B cell (primary cell): ENCODE results near the gene EXOC1. TPM values are rescaled to one million over a fixed set of nuclear protein-coding genes. Genes with fewer than 3 reads are reported as not detected.

Experiments
- ATAC-seq: fragments of 200-7000 bp; cut with Tn5 transposase; one replicate; pipeline ENCODE4 v1.10.0; 2021; ENCODE audit warnings: low read depth, mild to moderate bottlenecking, moderate number of reproducible peaks, moderate library complexity
- CTCF ChIA-PET: fragments of 350-600 bp; sonication (Branson Sonifier 250); formaldehyde crosslinking; loops from one replicate; lab custom pipeline; 2021; ENCODE audit warnings: antibody characterized with exemption, inconsistent platforms; lab: Charles Lee
- POLR2A ChIA-PET: fragments of 350-600 bp; sonication (Branson Sonifier 250); formaldehyde crosslinking; loops from one replicate; lab custom pipeline; 2021; ENCODE audit warnings: antibody characterized with exemption; lab: Charles Lee
- DNase-seq: peaks from one replicate; pipeline ENCODE4 v3.0.0; 2013
- H2AFZ ChIP-seq: 2 replicates; pipeline ENCODE4 v1.6.1; 2012; ENCODE audit warnings: mild to moderate bottlenecking, low read depth, low read length; ENCODE audit not compliant: insufficient read depth, poor library complexity, severe bottlenecking
- H3K27ac ChIP-seq, 2 donors: 1 replicate in 1 of 2; 2 replicates in 1 of 2; pipeline ENCODE4 v1.5.1; 2012 to 2013; ENCODE audit warnings: low read length in 2 of 2, mild to moderate bottlenecking in 2 of 2, moderate library complexity in 1 of 2
- H3K27me3 ChIP-seq, 4 experiments: fragments of 200-600 bp in 1 of 4; sonication (generic) in 1 of 4; replicated peaks in 1 of 4; 1 replicate in 2 of 4; 2 replicates in 2 of 4; pipeline versions ENCODE4 v1.6.1 to v1.7.0; 2013 to 2016; ENCODE audit warnings: low read length in 3 of 4, mild to moderate bottlenecking in 2 of 4, mixed read lengths in 1 of 4, moderate library complexity in 1 of 4; ENCODE audit not compliant: insufficient read depth in 4 of 4, control insufficient read depth in 3 of 4; ENCODE audit errors: control extremely low read depth in 1 of 4
- H3K36me3 ChIP-seq, 2 experiments: replicated peaks in 1 of 2; 1 replicate in 1 of 2; 2 replicates in 1 of 2; pipeline versions ENCODE4 v1.6.1 to v1.7.1; 2013; ENCODE audit warnings: low read length in 1 of 2; ENCODE audit not compliant: insufficient read depth in 2 of 2, control insufficient read depth in 1 of 2; ENCODE audit errors: control extremely low read depth in 1 of 2, extremely low read depth in 1 of 2
- H3K4me1 ChIP-seq, 2 donors: fragments of 200-600 bp in 1 of 2; sonication (generic) in 1 of 2; 1 replicate in 1 of 2; 2 replicates in 1 of 2; pipeline versions ENCODE4 v1.5.1 to v1.6.1; 2013 to 2017; ENCODE audit warnings: low read length in 2 of 2; ENCODE audit not compliant: control insufficient read depth in 2 of 2, insufficient read depth in 2 of 2
- H3K4me2 ChIP-seq: replicated peaks from 2 replicates; pipeline ENCODE3; 2012; ENCODE audit warnings: mild to moderate bottlenecking, low read depth, low read length; ENCODE audit not compliant: poor library complexity, severe bottlenecking
- H3K4me3 ChIP-seq, 5 experiments: fragments of 200-600 bp in 1 of 5; sonication (generic) in 1 of 5; 1 replicate in 3 of 5; 2 replicates in 2 of 5; pipeline versions ENCODE4 v1.5.1 to v1.7.0; 2011 to 2016; ENCODE audit warnings: low read length in 4 of 5, mild to moderate bottlenecking in 4 of 5, low read depth in 2 of 5, control low read depth in 1 of 5, moderate library complexity in 1 of 5; ENCODE audit not compliant: insufficient read depth in 1 of 5; ENCODE audit errors: control extremely low read depth in 1 of 5, extremely low read depth in 1 of 5
- H3K79me2 ChIP-seq: fragments of 200-600 bp; sonication (generic); one replicate; pipeline ENCODE4 v1.6.0; 2016; ENCODE audit warnings: low read length; ENCODE audit not compliant: control insufficient read depth, insufficient read depth
- H3K9ac ChIP-seq: fragments of 200-600 bp; sonication (generic); 2 replicates; pipeline ENCODE4 v1.6.1; 2017; ENCODE audit warnings: mild to moderate bottlenecking, low read length, moderate library complexity
- H3K9me3 ChIP-seq, 3 donors: one replicate each; pipeline versions ENCODE4 v1.6.1 to v1.7.1; 2013; ENCODE audit warnings: low read length in 2 of 3; ENCODE audit not compliant: control insufficient read depth in 2 of 3, insufficient read depth in 1 of 3; ENCODE audit errors: control extremely low read depth in 1 of 3
- H4K20me1 ChIP-seq: 2 replicates; pipeline ENCODE4 v1.6.0; 2012; ENCODE audit warnings: mild to moderate bottlenecking, low read length; ENCODE audit not compliant: insufficient read depth, control insufficient read depth, poor library complexity, severe bottlenecking
- H3K27ac Mint-ChIP-seq: one replicate; pipeline ENCODE4 v1.8.0; 2021; ENCODE audit warnings: mixed read lengths
- H3K27me3 Mint-ChIP-seq: one replicate; pipeline ENCODE4 v1.8.0; 2021; ENCODE audit warnings: mixed read lengths
- H3K4me1 Mint-ChIP-seq: one replicate; pipeline ENCODE4 v1.8.0; 2021; ENCODE audit warnings: mixed read lengths
- H3K4me3 Mint-ChIP-seq: one replicate; pipeline ENCODE4 v1.8.0; 2021; ENCODE audit warnings: mixed read lengths
- H3K9me3 Mint-ChIP-seq: one replicate; pipeline ENCODE4 v1.8.0; 2022; ENCODE audit warnings: mixed read lengths; ENCODE audit not compliant: insufficient read depth
- CTCF ChIP-seq: fragments of 200-600 bp; IDR thresholded peaks from one replicate; pipeline ENCODE4 v1.8.0; 2022; ENCODE audit warnings: antibody characterized with exemption, mild to moderate bottlenecking
- EZH2 ChIP-seq: IDR thresholded peaks from 2 replicates; pipeline ENCODE4 v1.6.1; 2012; ENCODE audit warnings: borderline replicate concordance, low read depth, mild to moderate bottlenecking, moderate library complexity, low read length; ENCODE audit not compliant: insufficient read depth, poor library complexity, severe bottlenecking
- WGBS: methylation state at CpG from one replicate; pipeline ENCODE4 v1.1.5; 2013; ENCODE audit warnings: missing lambda C conversion rate; ENCODE audit not compliant: insufficient coverage; 5-methylcytosine and 5-hydroxymethylcytosine counted together
- intact Hi-C: fragments of 100-400 bp; cut with micrococcal nuclease; formaldehyde crosslinking; loops from one replicate; pipeline ENCODE4 v1.10.0; 2022
- polyA plus RNA-seq: library from polyadenylated mRNA; depleted of rRNA; stranded (reverse); fragments of >200 nt; gene quantifications from 2 replicates; pipeline ENCODE4 v1.2.3, GENCODE V29; 2012
- total RNA-seq, 2 donors: library from RNA; stranded (reverse); fragments of 120-200 nt in 1 of 2; gene quantifications; 1 replicate in 1 of 2; 2 replicates in 1 of 2; pipeline versions ENCODE4 v1.2.3 to v1.2.4, GENCODE V29; 2013 to 2022

EXOC1 gene
- total and polyA plus RNA-seq, 2 donors (not counting 1 experiment from before 2014, with no cell fraction given): 10.0 to 42.5 TPM

- Histone ChIP-seq H4K20me1 (no peaks in the 10 kb centered on the region), H3K9me3 (no peaks in the 10 kb centered on the region), H2AFZ (no peak overlapping the region), H3K9ac (no peak overlapping the region), H3K27me3 (no peaks in the 10 kb centered on the region), H3K79me2 (no peaks in the 10 kb centered on the region), H3K4me3 (no peak overlapping the region), H3K36me3 (peaks cover 4 to 54% of the 10 kb centered on the region in 2 experiments), H3K27ac (no peak overlapping the region), H3K4me1 (no peaks in the 10 kb centered on the region), H3K4me2 (no peak overlapping the region)
- ATAC-seq: no peak
- Mint-ChIP-seq H3K4me1 (no peaks in the 10 kb centered on the region), H3K27me3 (no peaks in the 10 kb centered on the region), H3K9me3 (no peaks in the 10 kb centered on the region), H3K4me3 (no peak overlapping the region), H3K27ac (no peak overlapping the region)
- ChIA-PET CTCF (interaction anchor here (2.7 kb wide), 1 partner anchor 9 kb away, joined by 15 read pairs; no protein-coding TSS in a partner anchor), POLR2A (no interaction called here)
- TF ChIP-seq EZH2 (no peak), CTCF (no peak)
- DNase-seq: no peak
- intact Hi-C loops: no loop called here
These were observed 22.9 kb downstream of the EXOC1 start for GRCh38 chr4:55876387-55876786.

- CTCF ChIA-PET: interaction anchor here (1.2 kb wide), 1 partner anchor 47 kb away, joined by 4 read pairs; no protein-coding TSS in a partner anchor
- H3K9me3 Mint-ChIP-seq: no peaks in the 10 kb centered on the region
- H3K4me2 ChIP-seq: no peak overlapping the region
- no peak overlapping the region for H3K9ac ChIP-seq
- no peaks in the 10 kb centered on the region for H3K4me1 ChIP-seq
- H3K4me3 Mint-ChIP-seq: no peak overlapping the region
- 100% methylated on average over 3 of the region's 3 CpGs for WGBS
- H3K27ac Mint-ChIP-seq: no peak overlapping the region
- H3K4me3 ChIP-seq: no peak overlapping the region
- no peaks in the 10 kb centered on the region for H3K27me3 Mint-ChIP-seq
- ATAC-seq (no peak), DNase-seq (no peak)
- H3K27ac ChIP-seq: no peak overlapping the region
- H3K27me3 ChIP-seq: no peaks in the 10 kb centered on the region
- no peak for TF ChIP-seq EZH2
- no peak for TF ChIP-seq CTCF
- POLR2A ChIA-PET: no interaction called here
- H3K79me2 ChIP-seq: no peaks in the 10 kb centered on the region
- intact Hi-C loops: no loop called here
- no peak overlapping the region for H2AFZ ChIP-seq
- H3K36me3 ChIP-seq: peaks cover 0 to 50% of the 10 kb centered on the region in 2 experiments
- no peaks in the 10 kb centered on the region for H4K20me1 ChIP-seq
- no peaks in the 10 kb centered on the region for H3K4me1 Mint-ChIP-seq
- H3K9me3 ChIP-seq: no peaks in the 10 kb centered on the region
These were observed 25.8 kb downstream of the EXOC1 start for GRCh38 chr4:55879224-55879623.
